ENCODE measurements around the gene OR2L5. TPM values are rescaled to one million over a fixed set of nuclear protein-coding genes. Genes with fewer than 3 reads are reported as not detected.

Gene OR2L5
- total and polyA plus RNA-seq, 8 donors = not detected

- peaks cover 0 to 7% of the 10 kb centered on the region in 2 donors for H3K9me3 ChIP-seq
- intact Hi-C loops (cut with DNase I) = no loop called here
- no peak overlapping the region for H3K4me3 ChIP-seq
- no peak overlapping the region for H3K27ac ChIP-seq
- no peaks in the 10 kb centered on the region for H3K4me1 ChIP-seq
- TF ChIP-seq, protein P1, sequence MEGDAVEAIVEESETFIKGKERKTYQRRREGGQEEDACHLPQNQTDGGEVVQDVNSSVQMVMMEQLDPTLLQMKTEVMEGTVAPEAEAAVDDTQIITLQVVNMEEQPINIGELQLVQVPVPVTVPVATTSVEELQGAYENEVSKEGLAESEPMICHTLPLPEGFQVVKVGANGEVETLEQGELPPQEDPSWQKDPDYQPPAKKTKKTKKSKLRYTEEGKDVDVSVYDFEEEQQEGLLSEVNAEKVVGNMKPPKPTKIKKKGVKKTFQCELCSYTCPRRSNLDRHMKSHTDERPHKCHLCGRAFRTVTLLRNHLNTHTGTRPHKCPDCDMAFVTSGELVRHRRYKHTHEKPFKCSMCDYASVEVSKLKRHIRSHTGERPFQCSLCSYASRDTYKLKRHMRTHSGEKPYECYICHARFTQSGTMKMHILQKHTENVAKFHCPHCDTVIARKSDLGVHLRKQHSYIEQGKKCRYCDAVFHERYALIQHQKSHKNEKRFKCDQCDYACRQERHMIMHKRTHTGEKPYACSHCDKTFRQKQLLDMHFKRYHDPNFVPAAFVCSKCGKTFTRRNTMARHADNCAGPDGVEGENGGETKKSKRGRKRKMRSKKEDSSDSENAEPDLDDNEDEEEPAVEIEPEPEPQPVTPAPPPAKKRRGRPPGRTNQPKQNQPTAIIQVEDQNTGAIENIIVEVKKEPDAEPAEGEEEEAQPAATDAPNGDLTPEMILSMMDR (IDR thresholded peaks at IDR 0.05) = no peak
- no peaks in the 10 kb centered on the region for H3K27me3 ChIP-seq
- no peaks in the 10 kb centered on the region for H3K36me3 ChIP-seq
- no peak for DNase-seq
- no peak for ATAC-seq
Measured at GRCh38 chr1:248065071-248065470, 51.6 kb downstream of the OR2L5 start.

DNA sequence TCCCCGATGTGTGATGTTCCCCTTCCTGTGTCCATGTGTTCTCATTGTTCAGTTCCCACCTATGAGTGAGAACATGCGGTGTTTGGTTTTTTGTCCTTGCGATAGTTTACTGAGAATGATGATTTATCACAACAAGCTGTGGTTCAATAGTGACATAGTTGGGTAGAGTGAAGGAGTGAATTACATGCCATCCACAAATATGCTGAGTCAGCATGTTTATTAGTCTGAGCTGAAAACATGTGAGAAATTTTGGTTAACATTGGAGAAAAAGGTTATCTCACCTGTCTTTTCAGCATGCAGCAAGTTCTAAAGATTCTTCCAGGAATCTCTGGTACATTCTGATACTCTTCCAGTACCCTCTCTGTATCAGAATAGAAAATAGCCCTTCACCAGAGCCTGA, 52.1 kb downstream of the OR2L5 start:
- Histone ChIP-seq H3K27ac (no peak overlapping the region), H3K9me3 (peaks cover 0 to 7% of the 10 kb centered on the region in 2 donors), H3K36me3 (no peaks in the 10 kb centered on the region), H3K27me3 (no peaks in the 10 kb centered on the region), H3K4me3 (no peak overlapping the region), H3K4me1 (no peaks in the 10 kb centered on the region)
- TF ChIP-seq, protein P1 (IDR thresholded peaks at IDR 0.05) = no peak
- no peak for DNase-seq
- ATAC-seq = no peak
- intact Hi-C loops (cut with DNase I) = no loop called here

Other genes starting within 250 kb of the OR2L5 start
- not detected for gene OR14A16, start 189.5 kb upstream of the OR2L5 start, total RNA-seq
- gene OR14A16, start 189.5 kb upstream of the OR2L5 start, polyA plus RNA-seq (ENCODE audit: insufficient read length in 6 of 6) = not detected
- not detected for gene OR11L1, start 171.8 kb upstream of the OR2L5 start, total RNA-seq
- gene OR11L1, start 171.8 kb upstream of the OR2L5 start, polyA plus RNA-seq (ENCODE audit: insufficient read length in 6 of 6) = not detected
- 1 to 10 TPM; 3.8 to 4.8 TPM for gene TRIM58, start 156.5 kb upstream of the OR2L5 start, total RNA-seq
- gene TRIM58, start 156.5 kb upstream of the OR2L5 start, polyA plus RNA-seq (ENCODE audit: insufficient read length in 6 of 6) = 1 to 10 TPM; 1.6 to 4.2 (median 3.5) TPM
- 1 to 10 TPM in 1 of 2 donors, not detected in 1; 2.1 TPM for gene OR2W3, start 118.1 kb upstream of the OR2L5 start, total RNA-seq
- gene OR2W3, start 118.1 kb upstream of the OR2L5 start, polyA plus RNA-seq (ENCODE audit: insufficient read length in 6 of 6) = under 1 TPM; 0.24 to 0.98 (median 0.44) TPM
- gene OR2T8, start 93.4 kb upstream of the OR2L5 start, total RNA-seq = not detected
- not detected for gene OR2T8, start 93.4 kb upstream of the OR2L5 start, polyA plus RNA-seq (ENCODE audit: insufficient read length in 6 of 6)
- not detected for gene OR2AJ1, start 88.8 kb upstream of the OR2L5 start, total RNA-seq
- not detected for gene OR2AJ1, start 88.8 kb upstream of the OR2L5 start, polyA plus RNA-seq (ENCODE audit: insufficient read length in 6 of 6)
- not detected for gene OR2L8, start 64.8 kb upstream of the OR2L5 start, total RNA-seq
- not detected for gene OR2L8, start 64.8 kb upstream of the OR2L5 start, polyA plus RNA-seq (ENCODE audit: insufficient read length in 6 of 6)
- not detected for gene OR2AK2, start 48.4 kb upstream of the OR2L5 start, total RNA-seq
- gene OR2AK2, start 48.4 kb upstream of the OR2L5 start, polyA plus RNA-seq (ENCODE audit: insufficient read length in 6 of 6) = not detected
- gene OR2L2, start 16.4 kb downstream of the OR2L5 start, total RNA-seq = under 1 TPM in 1 of 2 donors, not detected in 1; 0.06 TPM
- gene OR2L2, start 16.4 kb downstream of the OR2L5 start, polyA plus RNA-seq (ENCODE audit: insufficient read length in 6 of 6) = under 1 TPM in 5 of 6 donors, not detected in 1; 0.04 to 0.09 (median 0.07) TPM
- not detected for gene OR2L3, start 33.2 kb downstream of the OR2L5 start, total RNA-seq
- not detected for gene OR2L3, start 33.2 kb downstream of the OR2L5 start, polyA plus RNA-seq (ENCODE audit: insufficient read length in 6 of 6)
- not detected for gene OR2L13, start 81.5 kb downstream of the OR2L5 start, total RNA-seq
- gene OR2L13, start 81.5 kb downstream of the OR2L5 start, polyA plus RNA-seq (ENCODE audit: insufficient read length in 6 of 6) = not detected
- not detected for gene OR2M5, start 131.5 kb downstream of the OR2L5 start, total RNA-seq
- gene OR2M5, start 131.5 kb downstream of the OR2L5 start, polyA plus RNA-seq (ENCODE audit: insufficient read length in 6 of 6) = not detected
- gene OR2M2, start 161.2 kb downstream of the OR2L5 start, total RNA-seq = not detected
- not detected for gene OR2M2, start 161.2 kb downstream of the OR2L5 start, polyA plus RNA-seq (ENCODE audit: insufficient read length in 6 of 6)
- gene OR2M3, start 183.6 kb downstream of the OR2L5 start, total RNA-seq = not detected
- under 1 TPM; 0.01 to 0.07 (median 0.04) TPM for gene OR2M3, start 183.6 kb downstream of the OR2L5 start, polyA plus RNA-seq (ENCODE audit: insufficient read length in 6 of 6)
- not detected for gene OR2M4, start 217.8 kb downstream of the OR2L5 start, total RNA-seq
- under 1 TPM; 0.04 to 0.12 (median 0.08) TPM for gene OR2M4, start 217.8 kb downstream of the OR2L5 start, polyA plus RNA-seq (ENCODE audit: insufficient read length in 6 of 6)